Subcutaneous abdominal adipose tissue (tissue), 5 donors: Measurements from ENCODE around the gene PCBD1.

Source experiments
- H3K27ac ChIP-seq: one replicate; pipeline ENCODE4 v1.7.0; 2013; ENCODE audit warnings: low read depth, mild to moderate bottlenecking, inconsistent platforms, low read length, moderate library complexity
- H3K27me3 ChIP-seq, 5 donors: one replicate each; pipeline ENCODE4 v1.7.0; 2013; ENCODE audit warnings: low read length in 5 of 5, inconsistent platforms in 1 of 5; ENCODE audit not compliant: control insufficient read depth in 5 of 5, insufficient read depth in 4 of 5
- H3K36me3 ChIP-seq, 5 donors: one replicate each; pipeline ENCODE4 v1.7.0; 2013; ENCODE audit warnings: low read length in 5 of 5; ENCODE audit not compliant: control insufficient read depth in 5 of 5, insufficient read depth in 5 of 5
- H3K4me1 ChIP-seq, 5 donors: one replicate each; pipeline ENCODE4 v1.7.0; 2013; ENCODE audit warnings: low read length in 5 of 5, mild to moderate bottlenecking in 3 of 5, moderate library complexity in 1 of 5; ENCODE audit not compliant: control insufficient read depth in 5 of 5, insufficient read depth in 5 of 5
- H3K4me3 ChIP-seq, 5 donors: one replicate each; pipeline ENCODE4 v1.7.0; 2013; ENCODE audit warnings: low read length in 5 of 5, low read depth in 1 of 5
- H3K9ac ChIP-seq, 5 donors: one replicate each; pipeline ENCODE4 v1.7.0; 2013; ENCODE audit warnings: low read length in 5 of 5, mild to moderate bottlenecking in 4 of 5, moderate library complexity in 3 of 5
- H3K9me3 ChIP-seq, 5 donors: one replicate each; pipeline ENCODE4 v1.7.0; 2013; ENCODE audit warnings: low read length in 5 of 5; ENCODE audit not compliant: control insufficient read depth in 5 of 5
- donor health status: healthy.
- donor health status: healthy.
- donor health status: healthy.
- donor health status: healthy.
- donor health status: healthy.

PCBD1 gene

DNA sequence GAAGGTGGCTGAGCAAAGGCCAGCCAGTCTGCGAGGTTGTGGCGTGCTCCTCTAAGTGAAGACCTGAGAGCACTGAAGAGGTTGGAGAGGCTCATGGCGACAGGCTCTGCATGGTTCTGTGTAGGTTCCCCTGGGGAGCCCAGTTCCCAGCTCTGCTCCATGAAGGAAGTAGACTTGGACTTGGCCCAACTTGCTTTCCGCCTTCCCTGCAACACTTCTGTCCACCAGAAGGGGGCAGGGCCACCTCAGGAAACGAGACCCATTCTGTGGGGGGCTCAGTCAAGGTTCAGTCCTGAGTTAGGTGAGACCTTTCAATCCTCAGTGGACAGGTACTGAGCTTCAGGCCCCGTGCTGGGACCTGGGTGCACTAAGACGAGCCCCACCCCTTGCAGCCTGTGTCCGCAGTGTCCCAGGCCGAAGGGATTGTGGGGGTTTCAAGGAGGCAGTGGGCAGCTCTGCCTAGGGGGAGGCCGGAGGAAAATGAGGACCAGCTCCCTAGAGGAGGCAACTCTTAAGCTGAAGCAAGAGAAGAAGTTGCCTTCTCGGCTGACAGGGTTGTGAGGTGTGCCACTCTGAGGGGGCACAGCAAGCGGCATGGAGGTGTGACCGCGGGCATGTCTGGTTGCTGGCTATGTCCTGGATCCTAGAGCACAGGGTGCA is 15.0 kb upstream of the PCBD1 start:
- peaks cover 0 to 6% (median 4%) of the 10 kb centered on the region in 5 donors for H3K4me1 ChIP-seq
- no peak overlapping the region for H3K9ac ChIP-seq
- no peaks in the 10 kb centered on the region for H3K9me3 ChIP-seq
- H3K36me3 ChIP-seq: no peaks in the 10 kb centered on the region
- peaks cover 0 to 7% (median 3%) of the 10 kb centered on the region in 5 donors for H3K27me3 ChIP-seq
- H3K27ac ChIP-seq: no peak overlapping the region
- peak overlapping the region in 1 of 5 donors; percentile 26 for H3K4me3 ChIP-seq

DNA sequence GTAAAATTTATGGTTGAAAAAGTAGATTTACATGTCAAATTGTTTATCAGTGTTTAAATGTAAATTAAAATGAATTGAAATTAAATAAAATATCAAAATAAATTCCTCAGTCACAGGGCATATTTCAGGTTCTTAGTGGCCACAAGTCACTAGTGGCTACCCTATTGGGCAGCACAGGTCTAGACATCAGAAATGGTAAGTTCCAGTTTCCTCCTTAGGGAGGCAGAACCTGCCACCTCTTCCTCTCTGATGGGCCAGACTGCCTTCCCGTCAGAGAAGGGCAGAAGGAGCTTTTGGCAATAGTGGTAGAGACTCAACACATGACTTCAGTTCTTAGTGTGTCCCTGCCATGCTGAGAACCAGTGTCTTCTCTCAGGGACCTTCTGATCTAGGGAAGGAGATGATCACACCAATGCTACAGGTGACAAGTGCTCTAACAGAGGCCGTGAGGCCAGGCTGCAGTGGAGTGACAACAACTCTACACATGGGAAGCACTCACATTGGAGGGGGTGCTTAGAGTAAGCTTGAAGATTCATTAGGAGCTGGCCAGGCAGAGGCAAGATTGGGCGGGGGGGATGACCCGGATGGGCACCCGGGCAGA is 14.4 kb upstream of the PCBD1 start:
- Histone ChIP-seq H3K27me3 (peaks cover 0 to 7% (median 3%) of the 10 kb centered on the region in 5 donors), H3K4me3 (peak overlapping the region in 1 of 5 donors; percentile 26), H3K4me1 (peaks cover 0 to 6% (median 4%) of the 10 kb centered on the region in 5 donors), H3K9ac (no peak overlapping the region), H3K9me3 (no peaks in the 10 kb centered on the region), H3K36me3 (no peaks in the 10 kb centered on the region), H3K27ac (no peak overlapping the region)

DNA sequence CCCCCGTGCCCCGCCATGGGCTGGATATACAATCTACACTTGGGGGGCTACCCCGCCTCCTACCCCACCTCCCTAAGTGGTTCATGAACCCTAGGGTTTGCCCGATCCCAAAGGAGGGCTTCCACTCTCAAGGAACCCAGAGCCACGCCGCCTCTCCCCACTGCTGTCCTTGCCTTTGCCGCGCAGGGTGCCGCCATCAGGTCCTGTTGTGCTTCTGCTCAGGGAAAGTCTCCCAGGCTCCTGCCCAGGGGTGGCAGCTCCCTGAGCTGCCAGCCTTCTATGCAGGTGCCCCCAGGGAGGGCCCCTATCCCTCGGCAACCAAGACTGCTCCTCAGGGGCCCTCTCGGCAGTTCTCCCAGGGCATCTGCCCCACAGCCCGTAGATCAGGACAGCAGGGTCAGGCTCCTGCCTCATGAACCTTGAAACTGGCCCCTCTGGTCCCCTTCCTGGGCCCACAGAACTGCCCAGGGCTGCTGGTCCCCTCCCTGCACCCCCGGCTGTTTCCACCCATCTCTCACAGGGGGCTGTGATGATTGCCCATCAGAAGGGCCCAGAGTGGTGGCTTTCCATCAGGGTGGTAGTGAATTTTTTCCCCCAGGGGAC is 13.0 kb upstream of the PCBD1 start:
- Histone ChIP-seq H3K27me3 (peaks cover 0 to 4% (median 3%) of the 10 kb centered on the region in 5 donors), H3K9ac (no peak overlapping the region), H3K4me1 (peaks cover 0 to 6% (median 4%) of the 10 kb centered on the region in 5 donors), H3K27ac (no peak overlapping the region), H3K9me3 (no peaks in the 10 kb centered on the region), H3K36me3 (no peaks in the 10 kb centered on the region), H3K4me3 (no peak overlapping the region)

DNA sequence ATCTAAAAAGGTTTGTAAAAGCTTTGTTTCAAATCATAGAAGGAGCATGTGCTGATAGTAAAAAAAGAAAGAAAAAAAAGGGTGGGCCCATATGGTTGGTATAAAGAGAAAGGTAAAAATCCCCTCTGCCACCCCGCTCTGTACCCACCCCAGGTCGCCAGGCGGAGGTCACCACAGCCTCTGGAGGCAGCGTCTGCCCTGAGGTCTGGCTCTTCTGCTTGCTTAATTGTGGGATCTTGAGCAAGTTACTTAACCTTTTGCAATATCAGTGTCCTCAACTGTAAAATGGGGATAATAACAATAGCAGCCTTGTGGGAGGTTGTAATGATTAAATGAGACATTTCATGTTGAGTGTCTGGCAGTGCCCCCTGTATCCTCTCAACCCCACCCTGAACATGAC is 10.7 kb upstream of the PCBD1 start:
- Histone ChIP-seq H3K9me3 (no peaks in the 10 kb centered on the region), H3K4me1 (peaks cover 0 to 6% (median 4%) of the 10 kb centered on the region in 5 donors)

DNA sequence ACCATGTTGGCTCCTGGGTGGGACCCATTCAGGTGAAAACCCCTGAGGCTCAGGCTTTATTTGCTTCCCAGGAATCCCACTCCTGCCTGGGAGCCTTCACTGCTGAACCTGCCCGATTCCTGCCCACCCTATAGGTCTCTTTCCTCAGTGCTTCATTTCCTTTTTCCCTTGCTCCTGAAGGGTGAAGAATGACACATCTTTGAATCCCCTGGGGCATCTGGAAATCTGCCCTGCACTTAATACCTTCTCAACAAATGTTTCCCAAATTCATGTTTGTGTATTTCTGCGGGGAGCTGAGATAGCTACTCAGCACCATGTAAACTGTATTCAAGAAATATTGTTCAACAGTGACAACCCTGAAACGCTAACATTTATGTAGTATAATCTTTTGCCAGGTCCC is 10.3 kb upstream of the PCBD1 start:
- H3K4me1 ChIP-seq: peaks cover 0 to 6% (median 4%) of the 10 kb centered on the region in 5 donors
- H3K9me3 ChIP-seq: no peaks in the 10 kb centered on the region
- H3K27me3 ChIP-seq: peaks cover 0 to 2% (median 0%) of the 10 kb centered on the region in 5 donors
- H3K36me3 ChIP-seq: no peaks in the 10 kb centered on the region
- no peak overlapping the region for H3K4me3 ChIP-seq
- H3K9ac ChIP-seq: no peak overlapping the region
- no peak overlapping the region for H3K27ac ChIP-seq

More for the DNA sequence above, 10.7 kb upstream of the PCBD1 start:
- H3K9ac ChIP-seq: no peak overlapping the region
- no peaks in the 10 kb centered on the region for H3K36me3 ChIP-seq
- peaks cover 0 to 2% (median 0%) of the 10 kb centered on the region in 5 donors for H3K27me3 ChIP-seq
- H3K27ac ChIP-seq: no peak overlapping the region
- H3K4me3 ChIP-seq: no peak overlapping the region

DNA sequence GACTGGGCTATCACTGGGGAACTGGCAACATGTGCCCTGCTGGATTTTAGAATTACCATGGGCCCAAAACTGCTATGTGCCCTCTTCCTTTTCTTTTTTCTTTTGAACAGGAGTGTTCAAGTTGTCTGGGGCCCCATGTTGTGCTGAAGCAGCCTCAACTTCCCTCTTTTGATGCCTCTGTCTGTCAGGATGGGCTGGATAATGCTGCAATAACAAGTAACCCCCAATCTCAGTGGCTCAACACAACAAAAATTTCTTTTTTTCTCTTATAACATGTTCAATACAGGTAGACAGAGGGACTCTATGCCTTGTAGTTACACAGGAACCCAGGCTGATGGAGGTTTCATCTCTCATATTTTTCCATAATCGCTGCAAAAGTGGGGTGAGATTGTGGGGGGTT is 8.2 kb upstream of the PCBD1 start:
- Histone ChIP-seq H3K27ac (no peak overlapping the region), H3K4me3 (no peak overlapping the region), H3K9ac (no peak overlapping the region), H3K4me1 (no peaks in the 10 kb centered on the region), H3K27me3 (peaks cover 0 to 2% (median 0%) of the 10 kb centered on the region in 5 donors), H3K9me3 (no peaks in the 10 kb centered on the region), H3K36me3 (no peaks in the 10 kb centered on the region)

GRCh38 chr10:70894416-70894815 is 6.1 kb upstream of the PCBD1 start:
- Histone ChIP-seq H3K9me3 (no peaks in the 10 kb centered on the region), H3K27ac (no peak overlapping the region), H3K9ac (no peak overlapping the region), H3K27me3 (peaks cover 0 to 2% (median 0%) of the 10 kb centered on the region in 5 donors), H3K36me3 (no peaks in the 10 kb centered on the region), H3K4me3 (no peak overlapping the region), H3K4me1 (peaks cover 2 to 9% (median 5%) of the 10 kb centered on the region in 5 donors)

GRCh38 chr10:70893227-70894006 is 5.1 kb upstream of the PCBD1 start:
- Histone ChIP-seq H3K36me3 (no peaks in the 10 kb centered on the region), H3K4me3 (no peak overlapping the region), H3K27me3 (no peaks in the 10 kb centered on the region), H3K27ac (no peak overlapping the region), H3K9ac (no peak overlapping the region), H3K4me1 (peaks cover 2 to 16% (median 11%) of the 10 kb centered on the region in 5 donors), H3K9me3 (no peaks in the 10 kb centered on the region)

DNA sequence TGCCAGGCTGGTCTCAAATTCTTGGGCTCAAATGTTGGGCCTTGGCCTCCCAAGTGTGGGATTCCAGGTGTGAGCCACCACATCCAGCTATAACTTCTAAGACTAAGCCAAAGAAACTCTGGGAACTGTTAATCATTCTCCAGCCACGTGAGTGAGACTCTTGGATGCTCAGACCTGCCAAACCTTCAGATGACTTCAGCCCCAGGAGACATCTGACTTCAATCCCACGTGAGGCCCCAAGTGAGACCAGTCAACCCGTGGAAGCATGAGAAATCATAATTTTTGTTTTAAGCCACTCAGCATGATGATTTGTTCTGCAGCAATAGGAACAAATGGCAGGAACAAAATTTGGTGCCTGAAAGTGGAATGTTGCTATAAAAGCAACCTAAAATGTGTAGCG is 4.3 kb upstream of the PCBD1 start:
- Histone ChIP-seq H3K4me3 (no peak overlapping the region), H3K27me3 (no peaks in the 10 kb centered on the region), H3K4me1 (peaks cover 2 to 22% (median 12%) of the 10 kb centered on the region in 5 donors)

More for the DNA sequence above, 4.3 kb upstream of the PCBD1 start:
- H3K9ac ChIP-seq: no peak overlapping the region
- H3K9me3 ChIP-seq: no peaks in the 10 kb centered on the region
- no peak overlapping the region for H3K27ac ChIP-seq
- no peaks in the 10 kb centered on the region for H3K36me3 ChIP-seq
